Measurements from ENCODE around the gene SENP1.

The SENP1 gene

GRCh38 chr12:48054955-48055821 is 50.7 kb downstream of the SENP1 start:
- Histone ChIP-seq H3K36me3 (ENCODE audit: control insufficient read depth in 2 of 2, insufficient read depth in 2 of 2, low read length in 2 of 2) (peaks cover 11 to 22% of the 10 kb centered on the region in 2 donors), H3K4me1 (ENCODE audit: control insufficient read depth in 2 of 2, insufficient read depth in 2 of 2, low read length in 2 of 2) (no peaks in the 10 kb centered on the region), H3K27me3 (ENCODE audit: control insufficient read depth in 2 of 2, insufficient read depth in 2 of 2, low read length in 2 of 2) (no peaks in the 10 kb centered on the region), H3K27ac (ENCODE audit: low read depth in 2 of 2, low read length in 2 of 2) (no peak overlapping the region), H3K4me3 (ENCODE audit: low read length in 2 of 2) (no peak overlapping the region), H3K9me3 (ENCODE audit: control insufficient read depth in 2 of 2, low read length in 2 of 2) (no peaks in the 10 kb centered on the region), H3K9ac (ENCODE audit: low read depth in 1 of 2, low read length in 2 of 2) (no peak overlapping the region)

GRCh38 chr12:48053883-48054282 is 52.0 kb downstream of the SENP1 start:
- no peaks in the 10 kb centered on the region for H3K4me1 ChIP-seq (ENCODE audit: control insufficient read depth in 2 of 2, insufficient read depth in 2 of 2, low read length in 2 of 2)
- H3K9me3 ChIP-seq (ENCODE audit: control insufficient read depth in 2 of 2, low read length in 2 of 2) = no peaks in the 10 kb centered on the region
- no peak overlapping the region for H3K4me3 ChIP-seq (ENCODE audit: low read length in 2 of 2)
- H3K27ac ChIP-seq (ENCODE audit: low read depth in 2 of 2, low read length in 2 of 2) = no peak overlapping the region
- peaks cover 4 to 19% of the 10 kb centered on the region in 2 donors for H3K36me3 ChIP-seq (ENCODE audit: control insufficient read depth in 2 of 2, insufficient read depth in 2 of 2, low read length in 2 of 2)
- H3K9ac ChIP-seq (ENCODE audit: low read depth in 1 of 2, low read length in 2 of 2) = no peak overlapping the region
- H3K27me3 ChIP-seq (ENCODE audit: control insufficient read depth in 2 of 2, insufficient read depth in 2 of 2, low read length in 2 of 2) = no peaks in the 10 kb centered on the region

GRCh38 chr12:48053122-48053521 is 52.8 kb downstream of the SENP1 start:
- no peak overlapping the region for H3K27ac ChIP-seq (ENCODE audit: low read depth in 2 of 2, low read length in 2 of 2)
- H3K9ac ChIP-seq (ENCODE audit: low read depth in 1 of 2, low read length in 2 of 2) = no peak overlapping the region
- peaks cover 5 to 20% of the 10 kb centered on the region in 2 donors for H3K36me3 ChIP-seq (ENCODE audit: control insufficient read depth in 2 of 2, insufficient read depth in 2 of 2, low read length in 2 of 2)
- H3K9me3 ChIP-seq (ENCODE audit: control insufficient read depth in 2 of 2, low read length in 2 of 2) = no peaks in the 10 kb centered on the region
- no peak overlapping the region for H3K4me3 ChIP-seq (ENCODE audit: low read length in 2 of 2)
- no peaks in the 10 kb centered on the region for H3K27me3 ChIP-seq (ENCODE audit: control insufficient read depth in 2 of 2, insufficient read depth in 2 of 2, low read length in 2 of 2)
- H3K4me1 ChIP-seq (ENCODE audit: control insufficient read depth in 2 of 2, insufficient read depth in 2 of 2, low read length in 2 of 2) = no peaks in the 10 kb centered on the region

GRCh38 chr12:48051681-48052080 is 54.2 kb downstream of the SENP1 start:
- Histone ChIP-seq H3K4me3 (ENCODE audit: low read length in 2 of 2) (no peak overlapping the region), H3K9me3 (ENCODE audit: control insufficient read depth in 2 of 2, low read length in 2 of 2) (no peaks in the 10 kb centered on the region), H3K4me1 (ENCODE audit: control insufficient read depth in 2 of 2, insufficient read depth in 2 of 2, low read length in 2 of 2) (no peaks in the 10 kb centered on the region), H3K36me3 (ENCODE audit: control insufficient read depth in 2 of 2, insufficient read depth in 2 of 2, low read length in 2 of 2) (peaks cover 17 to 32% of the 10 kb centered on the region in 2 donors), H3K9ac (ENCODE audit: low read depth in 1 of 2, low read length in 2 of 2) (no peak overlapping the region), H3K27ac (ENCODE audit: low read depth in 2 of 2, low read length in 2 of 2) (no peak overlapping the region), H3K27me3 (ENCODE audit: control insufficient read depth in 2 of 2, insufficient read depth in 2 of 2, low read length in 2 of 2) (no peaks in the 10 kb centered on the region)

GRCh38 chr12:48050174-48050573 is 55.7 kb downstream of the SENP1 start:
- Histone ChIP-seq H3K36me3 (ENCODE audit: control insufficient read depth in 2 of 2, insufficient read depth in 2 of 2, low read length in 2 of 2) (peaks cover 19 to 44% of the 10 kb centered on the region in 2 donors), H3K27me3 (ENCODE audit: control insufficient read depth in 2 of 2, insufficient read depth in 2 of 2, low read length in 2 of 2) (no peaks in the 10 kb centered on the region), H3K9ac (ENCODE audit: low read depth in 1 of 2, low read length in 2 of 2) (no peak overlapping the region), H3K4me1 (ENCODE audit: control insufficient read depth in 2 of 2, insufficient read depth in 2 of 2, low read length in 2 of 2) (no peaks in the 10 kb centered on the region), H3K9me3 (ENCODE audit: control insufficient read depth in 2 of 2, low read length in 2 of 2) (no peaks in the 10 kb centered on the region), H3K27ac (ENCODE audit: low read depth in 2 of 2, low read length in 2 of 2) (no peak overlapping the region), H3K4me3 (ENCODE audit: low read length in 2 of 2) (no peak overlapping the region)

- Histone ChIP-seq H3K9ac (ENCODE audit: low read depth in 1 of 2, low read length in 2 of 2) (no peak overlapping the region), H3K36me3 (ENCODE audit: control insufficient read depth in 2 of 2, insufficient read depth in 2 of 2, low read length in 2 of 2) (peaks cover 28 to 54% of the 10 kb centered on the region in 2 donors), H3K27me3 (ENCODE audit: control insufficient read depth in 2 of 2, insufficient read depth in 2 of 2, low read length in 2 of 2) (no peaks in the 10 kb centered on the region), H3K27ac (ENCODE audit: low read depth in 2 of 2, low read length in 2 of 2) (no peak overlapping the region), H3K9me3 (ENCODE audit: control insufficient read depth in 2 of 2, low read length in 2 of 2) (no peaks in the 10 kb centered on the region), H3K4me3 (ENCODE audit: low read length in 2 of 2) (no peak overlapping the region), H3K4me1 (ENCODE audit: control insufficient read depth in 2 of 2, insufficient read depth in 2 of 2, low read length in 2 of 2) (no peaks in the 10 kb centered on the region)
These were observed 59.8 kb downstream of the SENP1 start for GRCh38 chr12:48045965-48046518.

- H3K27ac ChIP-seq (ENCODE audit: low read depth in 2 of 2, low read length in 2 of 2) = no peak overlapping the region
- no peaks in the 10 kb centered on the region for H3K9me3 ChIP-seq (ENCODE audit: control insufficient read depth in 2 of 2, low read length in 2 of 2)
- no peak overlapping the region for H3K4me3 ChIP-seq (ENCODE audit: low read length in 2 of 2)
- peaks cover 28 to 53% of the 10 kb centered on the region in 2 donors for H3K36me3 ChIP-seq (ENCODE audit: control insufficient read depth in 2 of 2, insufficient read depth in 2 of 2, low read length in 2 of 2)
- H3K4me1 ChIP-seq (ENCODE audit: control insufficient read depth in 2 of 2, insufficient read depth in 2 of 2, low read length in 2 of 2) = no peaks in the 10 kb centered on the region
- H3K27me3 ChIP-seq (ENCODE audit: control insufficient read depth in 2 of 2, insufficient read depth in 2 of 2, low read length in 2 of 2) = no peaks in the 10 kb centered on the region
- H3K9ac ChIP-seq (ENCODE audit: low read depth in 1 of 2, low read length in 2 of 2) = no peak overlapping the region
These were observed 60.6 kb downstream of the SENP1 start for GRCh38 chr12:48045061-48045846.

GRCh38 chr12:48044396-48044795 is 61.5 kb downstream of the SENP1 start:
- Histone ChIP-seq H3K27ac (ENCODE audit: low read depth in 2 of 2, low read length in 2 of 2) (no peak overlapping the region), H3K4me1 (ENCODE audit: control insufficient read depth in 2 of 2, insufficient read depth in 2 of 2, low read length in 2 of 2) (peaks cover 6 to 7% of the 10 kb centered on the region in 2 donors), H3K36me3 (ENCODE audit: control insufficient read depth in 2 of 2, insufficient read depth in 2 of 2, low read length in 2 of 2) (peaks cover 28 to 50% of the 10 kb centered on the region in 2 donors), H3K9me3 (ENCODE audit: control insufficient read depth in 2 of 2, low read length in 2 of 2) (no peaks in the 10 kb centered on the region), H3K27me3 (ENCODE audit: control insufficient read depth in 2 of 2, insufficient read depth in 2 of 2, low read length in 2 of 2) (no peaks in the 10 kb centered on the region), H3K9ac (ENCODE audit: low read depth in 1 of 2, low read length in 2 of 2) (no peak overlapping the region), H3K4me3 (ENCODE audit: low read length in 2 of 2) (no peak overlapping the region)

GRCh38 chr12:48043771-48044170 is 62.1 kb downstream of the SENP1 start:
- no peaks in the 10 kb centered on the region for H3K27me3 ChIP-seq (ENCODE audit: control insufficient read depth in 2 of 2, insufficient read depth in 2 of 2, low read length in 2 of 2)
- H3K36me3 ChIP-seq (ENCODE audit: control insufficient read depth in 2 of 2, insufficient read depth in 2 of 2, low read length in 2 of 2) = peaks cover 28 to 45% of the 10 kb centered on the region in 2 donors
- H3K4me1 ChIP-seq (ENCODE audit: control insufficient read depth in 2 of 2, insufficient read depth in 2 of 2, low read length in 2 of 2) = peaks cover 10 to 11% of the 10 kb centered on the region in 2 donors

More at GRCh38 chr12:48043771-48044170, 62.1 kb downstream of the SENP1 start:
- Histone ChIP-seq H3K4me3 (ENCODE audit: low read length in 2 of 2) (no peak overlapping the region), H3K27ac (ENCODE audit: low read depth in 2 of 2, low read length in 2 of 2) (no peak overlapping the region), H3K9ac (ENCODE audit: low read depth in 1 of 2, low read length in 2 of 2) (no peak overlapping the region), H3K9me3 (ENCODE audit: control insufficient read depth in 2 of 2, low read length in 2 of 2) (no peaks in the 10 kb centered on the region)

All from mucosa of rectum (tissue), 2 donors.